ENCODE data around the gene HINFP.

DNA sequence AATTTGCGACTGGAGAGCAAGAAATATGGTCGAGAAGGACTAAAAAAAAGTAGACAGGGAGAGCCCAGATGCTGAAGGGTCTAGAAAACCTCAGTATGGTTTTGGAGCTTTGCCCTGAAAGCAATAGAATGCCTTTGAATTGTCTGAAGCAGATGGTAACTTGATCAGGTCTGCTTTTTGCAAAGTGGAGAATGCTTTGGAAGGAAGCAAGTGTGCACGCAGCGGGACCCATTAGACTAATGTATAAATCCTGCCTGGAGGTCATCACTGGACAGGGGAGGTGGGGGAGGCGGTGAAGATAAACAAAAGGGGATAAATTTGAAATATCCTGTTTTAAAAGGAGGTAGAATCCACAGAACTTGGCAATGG, 757 bp upstream of the HINFP start:
- TF ChIP-seq POLR2A (IDR thresholded peaks at IDR 0.05; ENCODE audit: low read depth, low read length) (no peak), POLR2AphosphoS5 (IDR thresholded peaks at IDR 0.05; ENCODE audit: low read depth, low read length) (no peak)
